GM12891 (cell line): ENCODE results near the gene CSRNP2.
"Not testable (repeated sequence)": the region's sequence is repeated elsewhere in the genome, so short reads cannot be mapped to it uniquely, and the experiment has no call there.

Source experiments
- DNase-seq: peaks from one replicate; pipeline ENCODE4 v3.0.0; 2011; ENCODE audit warnings: low spot score; ENCODE audit not compliant: insufficient read length
- FAIRE-seq: peaks from 2 replicates; lab custom pipeline; 2011; peaks lifted over from hg19 to GRCh38; lab: Jason Lieb, UNC
- PAX5 ChIP-seq: IDR thresholded peaks from 2 replicates; pipeline ENCODE4 v1.6.1; 2011; ENCODE audit warnings: low read length, moderate library complexity, mild to moderate bottlenecking; ENCODE audit not compliant: insufficient read depth, severe bottlenecking
- POLR2A ChIP-seq: IDR thresholded peaks from 2 replicates; pipeline ENCODE4 v1.6.1; 2011; ENCODE audit warnings: low read depth, low read length, control low read depth
- POLR2AphosphoS5 ChIP-seq: IDR thresholded peaks from 2 replicates; pipeline ENCODE4 v1.6.1; 2011; ENCODE audit warnings: low read depth, low read length, control low read depth
- POU2F2 ChIP-seq: IDR thresholded peaks from 2 replicates; pipeline ENCODE4 v1.6.1; 2011; ENCODE audit warnings: low read depth, mild to moderate bottlenecking, control low read depth, low read length, moderate library complexity
- SPI1 ChIP-seq: IDR thresholded peaks from 2 replicates; pipeline ENCODE4 v1.6.1; 2011; ENCODE audit warnings: low read depth, low read length, control low read depth
- TAF1 ChIP-seq: IDR thresholded peaks from 2 replicates; pipeline ENCODE4 v1.6.1; 2011; ENCODE audit warnings: low read depth, low read length, control low read depth

CSRNP2 gene

GRCh38 chr12:51020448-51021182 lies 62.8 kb downstream of the CSRNP2 start:
- no peak for FAIRE-seq
- no peak for DNase-seq
- no peak for TF ChIP-seq SPI1
- no peak for TF ChIP-seq PAX5

- FAIRE-seq (no peak), DNase-seq (no peak)
- TF ChIP-seq SPI1 (no peak), TAF1 (no peak)
Observed at GRCh38 chr12:51019927-51020326, 63.5 kb downstream of the CSRNP2 start.

- no peak for DNase-seq
- no peak for FAIRE-seq
- TF ChIP-seq POU2F2 (no peak), POLR2AphosphoS5 (no peak), TAF1 (no peak), POLR2A (no peak), SPI1 (no peak), PAX5 (no peak)
Observed at GRCh38 chr12:51018956-51019355, 64.4 kb downstream of the CSRNP2 start.

- no peak for DNase-seq
- no peak for FAIRE-seq
- TF ChIP-seq SPI1 (no peak), POU2F2 (no peak), TAF1 (no peak)
Observed at GRCh38 chr12:51017452-51017851, 65.9 kb downstream of the CSRNP2 start.

DNA sequence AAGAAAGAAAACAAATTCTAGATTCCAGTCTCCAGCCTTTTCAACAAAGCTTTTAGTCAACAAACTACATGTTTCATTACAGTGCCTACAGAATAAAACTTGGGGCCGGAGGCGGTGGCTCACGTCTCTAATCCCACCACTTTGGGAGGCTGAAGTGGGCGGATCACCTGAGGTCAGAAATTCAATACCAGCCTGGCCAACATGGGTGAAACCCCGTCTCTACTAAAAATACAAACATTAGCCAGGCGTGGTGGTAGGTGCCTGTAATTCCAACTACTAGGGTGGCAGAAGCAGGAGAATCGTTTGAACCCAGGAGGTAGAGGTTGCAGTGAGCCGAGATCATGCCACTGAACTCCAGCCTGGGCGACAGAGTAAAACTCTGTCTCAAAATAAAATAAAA lies 68.9 kb downstream of the CSRNP2 start:
- FAIRE-seq, DNase-seq: not testable (repeated sequence)

DNA sequence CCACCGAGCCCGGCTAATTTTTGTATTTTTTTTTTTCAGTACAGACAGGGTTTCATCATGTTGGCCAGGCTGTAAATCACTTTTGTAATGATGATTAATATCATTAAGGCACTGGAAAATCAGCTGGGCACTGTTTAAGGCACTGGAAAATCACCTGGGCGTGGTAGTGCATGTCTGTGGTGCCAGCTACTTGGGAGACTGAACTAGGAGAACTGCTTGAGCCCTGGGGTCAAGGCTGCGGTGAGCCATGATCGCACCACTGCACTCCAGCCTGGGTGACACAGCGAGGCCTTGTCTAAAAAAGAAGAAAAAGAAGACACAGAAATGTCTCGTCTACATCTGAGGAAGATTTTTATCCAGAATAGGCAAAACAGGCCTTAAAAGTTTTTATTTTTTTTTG lies 70.0 kb downstream of the CSRNP2 start:
- FAIRE-seq = no peak
- DNase-seq = no peak
- TF ChIP-seq POU2F2 (no peak), POLR2A (no peak), TAF1 (no peak), POLR2AphosphoS5 (no peak), PAX5 (no peak), SPI1 (no peak)

DNA sequence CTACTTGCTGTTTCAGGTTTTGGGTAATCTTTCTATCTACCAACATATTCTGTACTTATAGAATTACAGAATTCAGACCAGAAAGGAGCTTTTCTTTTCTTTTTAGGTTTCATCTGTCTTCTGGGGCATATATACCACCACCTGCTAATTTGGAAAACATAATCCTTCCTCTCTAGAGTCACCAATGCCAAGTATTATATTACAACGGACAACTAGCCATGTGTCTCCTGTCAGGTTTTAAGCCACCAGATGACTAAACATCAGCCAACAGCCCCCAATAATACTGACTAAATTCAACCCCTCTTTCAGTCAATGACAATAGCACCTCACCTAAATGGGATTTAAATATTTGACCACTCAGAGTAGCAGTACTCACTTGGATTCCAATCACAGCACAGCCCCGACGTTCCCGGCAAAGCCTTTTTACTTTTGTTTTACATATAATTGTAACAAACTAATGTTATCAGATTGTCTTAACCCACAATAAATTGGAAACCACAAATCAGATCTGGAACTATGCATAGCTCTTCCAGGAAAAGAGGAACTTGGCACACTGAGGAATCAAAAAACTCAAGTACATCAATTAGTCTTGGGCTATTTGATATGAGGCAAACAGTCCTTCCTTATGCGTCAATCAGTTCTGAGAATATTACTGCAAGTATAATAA lies 70.7 kb downstream of the CSRNP2 start:
- DNase-seq = no peak
- no peak for FAIRE-seq
- TF ChIP-seq SPI1 (no peak), POLR2A (no peak), POU2F2 (no peak), PAX5 (no peak), TAF1 (no peak), POLR2AphosphoS5 (no peak)

GRCh38 chr12:51011955-51012354 lies 71.4 kb downstream of the CSRNP2 start:
- no peak for TF ChIP-seq POU2F2
- no peak for TF ChIP-seq TAF1
- TF ChIP-seq POLR2A = no peak
- TF ChIP-seq PAX5 = no peak
- TF ChIP-seq SPI1 = no peak
- no peak for TF ChIP-seq POLR2AphosphoS5
- DNase-seq (no peak), FAIRE-seq (no peak)
